Measurements from ENCODE around the gene INPP5A. TPM values are rescaled to one million over a fixed set of nuclear protein-coding genes. Genes with fewer than 3 reads are reported as not detected.

INPP5A gene
- total RNA-seq, 1 experiment from 2014 or later = 12.3 TPM

- RAD21 ChIA-PET (ENCODE audit: low non-redundant PET in 1 of 2, low total read pairs in 2 of 2, uncharacterized antibody in 2 of 2, unreplicated experiment in 2 of 2) = no interaction called here
- BruUV-seq (replicated peaks) = no TSS peak
These were observed 28.1 kb downstream of the INPP5A start for GRCh38 chr10:132565516-132566209.

GRCh38 chr10:132566892-132567291 lies 29.3 kb downstream of the INPP5A start:
- no peak overlapping the region for H3K4me2 ChIP-seq (ENCODE audit: low read length)
- no peak overlapping the region for H3K9ac ChIP-seq (ENCODE audit: low read length)
- H2AFZ ChIP-seq (ENCODE audit: low read depth, low read length, poor library complexity, severe bottlenecking) = no peak overlapping the region
- ATAC-seq = no peak
- H3K27me3 ChIP-seq (ENCODE audit: insufficient read depth, low read length) = no peaks in the 10 kb centered on the region
- POLR2A ChIA-PET = no interaction called here
- H3K4me1 ChIP-seq (ENCODE audit: control insufficient read depth in 1 of 2, insufficient read depth in 2 of 2, low read length in 2 of 2) = peaks cover 11 to 13% of the 10 kb centered on the region in 2 experiments
- no peaks in the 10 kb centered on the region for H3K9me3 ChIP-seq (ENCODE audit: control insufficient read depth in 1 of 2, insufficient read depth in 1 of 2, low read depth in 1 of 2, low read length in 2 of 2)
- H3K36me3 ChIP-seq (ENCODE audit: control insufficient read depth in 1 of 2, insufficient read depth in 2 of 2, low read length in 2 of 2) = no peaks in the 10 kb centered on the region
- no peak for DNase-seq (ENCODE audit: low read depth, low spot score)
- no peak overlapping the region for H3K4me3 ChIP-seq (replicated peaks in 1 of 2; ENCODE audit: low read depth in 1 of 2, low read length in 2 of 2)
- H3K27ac ChIP-seq (ENCODE audit: low read depth, low read length) = no peak overlapping the region
- no peaks in the 10 kb centered on the region for H3K9me2 ChIP-seq (ENCODE audit: insufficient read depth)
- CTCF ChIA-PET = no interaction called here
- intact Hi-C loops (cut with micrococcal nuclease) = no loop called here
- RAD21 ChIA-PET (ENCODE audit: low non-redundant PET in 1 of 2, low total read pairs in 2 of 2, uncharacterized antibody in 2 of 2, unreplicated experiment in 2 of 2) = no interaction called here
- H4K20me1 ChIP-seq (ENCODE audit: insufficient read depth) = no peaks in the 10 kb centered on the region
- no TSS peak for BruUV-seq (replicated peaks)
- no peaks in the 10 kb centered on the region for H3K79me2 ChIP-seq (ENCODE audit: insufficient read depth, low read length)
- TF ChIP-seq CTCF (IDR thresholded peaks at IDR 0.05 in 2 of 3, conservative IDR thresholded peaks at IDR 0.05 in 1 of 3; ENCODE audit: borderline replicate concordance in 1 of 3, insufficient read depth in 1 of 3, low read depth in 2 of 3, low read length in 2 of 3) (no peak), YY1 (IDR thresholded peaks at IDR 0.05; ENCODE audit: extremely low read depth, insufficient replicate concordance, low read depth, low read length) (no peak), SRF (IDR thresholded peaks at IDR 0.05; ENCODE audit: low read depth) (no peak), MAX (IDR thresholded peaks at IDR 0.05) (no peak), JUND (IDR thresholded peaks at IDR 0.05) (no peak)

More at GRCh38 chr10:132565516-132566209, 28.1 kb downstream of the INPP5A start:
- no peaks in the 10 kb centered on the region for H3K36me3 ChIP-seq (ENCODE audit: control insufficient read depth in 1 of 2, insufficient read depth in 2 of 2, low read length in 2 of 2)
- no peaks in the 10 kb centered on the region for H3K9me2 ChIP-seq (ENCODE audit: insufficient read depth)
- no peak overlapping the region for H3K4me3 ChIP-seq (replicated peaks in 1 of 2; ENCODE audit: low read depth in 1 of 2, low read length in 2 of 2)
- H3K4me2 ChIP-seq (ENCODE audit: low read length) = no peak overlapping the region
- no peaks in the 10 kb centered on the region for H3K27me3 ChIP-seq (ENCODE audit: insufficient read depth, low read length)
- peaks cover 0 to 1% of the 10 kb centered on the region in 2 experiments; a peak in 1 of 4 replicates for H3K4me1 ChIP-seq (ENCODE audit: control insufficient read depth in 1 of 2, insufficient read depth in 2 of 2, low read length in 2 of 2)
- intact Hi-C loops (cut with micrococcal nuclease) = no loop called here
- POLR2A ChIA-PET = no interaction called here
- H3K79me2 ChIP-seq (ENCODE audit: insufficient read depth, low read length) = no peaks in the 10 kb centered on the region
- H3K27ac ChIP-seq (ENCODE audit: low read depth, low read length) = no peak overlapping the region
- no peak for ATAC-seq
- CTCF ChIA-PET = no interaction called here
- no peak for DNase-seq (ENCODE audit: low read depth, low spot score)
- TF ChIP-seq JUND (IDR thresholded peaks at IDR 0.05) (no peak), RAD21 (IDR thresholded peaks at IDR 0.05; ENCODE audit: low read depth) (no peak), SRF (IDR thresholded peaks at IDR 0.05; ENCODE audit: low read depth) (no peak)
- no peaks in the 10 kb centered on the region for H3K9me3 ChIP-seq (ENCODE audit: control insufficient read depth in 1 of 2, insufficient read depth in 1 of 2, low read depth in 1 of 2, low read length in 2 of 2)
- no peak overlapping the region for H2AFZ ChIP-seq (ENCODE audit: low read depth, low read length, poor library complexity, severe bottlenecking)
- no peak overlapping the region for H3K9ac ChIP-seq (ENCODE audit: low read length)
- H4K20me1 ChIP-seq (ENCODE audit: insufficient read depth) = no peaks in the 10 kb centered on the region
